ENCODE measurements around the gene CYP1B1. TPM values are rescaled to one million over a fixed set of nuclear protein-coding genes. Genes with fewer than 3 reads are reported as not detected.

Gene CYP1B1
- total and polyA plus RNA-seq, 2 of the 13 experiments (the other 11 are each of a cell fraction or from before 2014, with no cell fraction given), result not detected

DNA sequence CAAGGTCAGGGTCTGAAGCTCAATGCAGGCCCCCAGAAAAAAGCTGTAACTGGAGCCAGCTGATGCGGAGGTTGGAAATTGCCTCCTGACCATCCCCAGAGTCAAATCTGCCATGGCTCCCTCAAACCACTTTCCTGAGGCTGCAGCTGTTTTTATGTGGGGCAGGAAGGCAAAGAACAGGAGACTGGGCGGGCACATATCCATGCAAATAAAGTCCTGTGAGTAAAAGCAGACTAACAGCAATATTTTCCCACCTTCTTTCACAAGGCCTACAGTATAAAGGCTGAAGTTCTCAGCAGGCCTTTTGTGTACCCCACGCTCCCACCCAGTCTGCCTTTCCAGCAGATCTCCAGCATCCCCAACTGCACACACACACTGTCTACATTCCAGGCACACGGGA lies 47.1 kb downstream of the CYP1B1 start:
- H3K36me3 ChIP-seq (replicated peaks in 1 of 2; ENCODE audit: control insufficient read depth in 1 of 2, insufficient read depth in 2 of 2, low read length in 2 of 2), result no peaks in the 10 kb centered on the region
- no peak for FAIRE-seq
- WGBS (ENCODE audit: low lambda C conversion rate), result 38% methylated on average over 4 of the region's 4 CpGs
- TF ChIP-seq ZNF326 (CRISPR knock-in tag; IDR thresholded peaks at IDR 0.05; ENCODE audit: borderline replicate concordance) (no peak), RAD51 (IDR thresholded peaks at IDR 0.05; ENCODE audit: borderline replicate concordance) (no peak), SOX6 (IDR thresholded peaks at IDR 0.05) (no peak), SOX6 (CRISPR knock-in tag; IDR thresholded peaks at IDR 0.05) (no peak), RBAK (CRISPR knock-in tag; IDR thresholded peaks at IDR 0.05) (no peak), IKZF1 (IDR thresholded peaks at IDR 0.05) (no peak), NR1H2 (CRISPR knock-in tag; IDR thresholded peaks at IDR 0.05; ENCODE audit: borderline replicate concordance, low read depth) (no peak), ZNF577 (CRISPR knock-in tag; IDR thresholded peaks at IDR 0.05; ENCODE audit: borderline replicate concordance, low read depth) (no peak), FOSL1 (CRISPR knock-in tag; IDR thresholded peaks at IDR 0.05; ENCODE audit: borderline replicate concordance) (no peak), RXRA (CRISPR knock-in tag; IDR thresholded peaks at IDR 0.05) (no peak)
- no peaks in the 10 kb centered on the region for H3K79me2 ChIP-seq (ENCODE audit: insufficient read depth, low read length)
- H3K9ac ChIP-seq (ENCODE audit: insufficient read depth, low read depth, low read length), result no peak overlapping the region
- H2AFZ ChIP-seq (ENCODE audit: low read length), result no peak overlapping the region
- H3K9me3 ChIP-seq (ENCODE audit: low read length), result no peaks in the 10 kb centered on the region
- no peaks in the 10 kb centered on the region for H4K20me1 ChIP-seq (ENCODE audit: insufficient read depth, low read length)
- POLR2A ChIA-PET, result no interaction called here
- no peaks in the 10 kb centered on the region for H3K27me3 ChIP-seq (ENCODE audit: control insufficient read depth in 1 of 2, insufficient read depth in 2 of 2, low read length in 2 of 2)
- no peak overlapping the region for H3K27ac ChIP-seq (ENCODE audit: extremely low read length, insufficient read depth, low read length)
- CTCF ChIA-PET (ENCODE audit: low intra/inter-chr PET ratio, low total read pairs), result no interaction called here
- no peaks in the 10 kb centered on the region for H3K4me1 ChIP-seq (ENCODE audit: insufficient read depth, low read length)
- in situ Hi-C loops (cut with HindIII; ENCODE audit: extremely low pct_ligation_motif_present, low pct_unique_long_range_greater_than_20kb) (no loop called here), intact Hi-C loops (cut with micrococcal nuclease; ENCODE audit: unreplicated experiment) (loop anchor here (1.0 kb wide), 1 partner anchor 32 kb away; no protein-coding TSS in a partner anchor)
- DNase-seq (ENCODE audit: low spot score), result no peak
- ATAC-seq, result no peak; the same call in 2 of the 3 replicates
- H3K4me2 ChIP-seq (ENCODE audit: low read depth, low read length), result no peak overlapping the region
- no TSS peak for BruUV-seq (replicated peaks)
- no peak overlapping the region for H3K4me3 ChIP-seq (replicated peaks in 1 of 3; ENCODE audit: insufficient read depth in 1 of 3, low read depth in 2 of 3, low read length in 3 of 3)

DNA sequence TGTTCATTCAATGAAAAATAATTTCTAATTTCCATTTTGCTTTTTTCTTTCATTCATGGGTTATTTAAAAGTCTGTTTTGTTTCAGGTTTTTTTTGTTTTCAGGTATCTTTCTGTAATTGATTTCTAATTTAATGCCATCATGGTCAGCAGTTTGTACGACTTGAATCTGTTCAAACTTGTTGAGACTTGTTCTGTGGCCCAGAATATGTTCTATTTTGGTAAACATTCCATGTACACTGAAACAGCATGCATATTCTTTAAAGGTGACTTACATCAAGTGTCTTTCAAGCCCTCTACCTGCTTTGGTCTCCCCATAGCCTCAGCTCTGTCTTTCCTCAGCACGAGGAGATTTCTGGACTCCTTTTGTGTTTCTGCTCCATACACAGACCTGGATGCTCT lies 49.1 kb downstream of the CYP1B1 start:
- Histone ChIP-seq H3K4me2 (ENCODE audit: low read depth, low read length) (no peak overlapping the region), H3K27ac (ENCODE audit: extremely low read length, insufficient read depth, low read length) (no peak overlapping the region), H2AFZ (ENCODE audit: low read length) (no peak overlapping the region), H3K36me3 (replicated peaks in 1 of 2; ENCODE audit: control insufficient read depth in 1 of 2, insufficient read depth in 2 of 2, low read length in 2 of 2) (no peaks in the 10 kb centered on the region), H4K20me1 (ENCODE audit: insufficient read depth, low read length) (no peaks in the 10 kb centered on the region), H3K4me1 (ENCODE audit: insufficient read depth, low read length) (no peaks in the 10 kb centered on the region), H3K79me2 (ENCODE audit: insufficient read depth, low read length) (no peaks in the 10 kb centered on the region), H3K4me3 (replicated peaks in 1 of 3; ENCODE audit: insufficient read depth in 1 of 3, low read depth in 2 of 3, low read length in 3 of 3) (no peak overlapping the region), H3K27me3 (ENCODE audit: control insufficient read depth in 1 of 2, insufficient read depth in 2 of 2, low read length in 2 of 2) (peaks cover 0 to 6% of the 10 kb centered on the region in 2 experiments; a peak in 1 of 5 replicates), H3K9me3 (ENCODE audit: low read length) (no peaks in the 10 kb centered on the region), H3K9ac (ENCODE audit: insufficient read depth, low read depth, low read length) (no peak overlapping the region)
- TF ChIP-seq ZFP36L2 (CRISPR knock-in tag; IDR thresholded peaks at IDR 0.05) (no peak), ZNF550 (CRISPR knock-in tag; IDR thresholded peaks at IDR 0.05; ENCODE audit: borderline replicate concordance) (no peak)
- TF ChIP-seq, protein P1, sequence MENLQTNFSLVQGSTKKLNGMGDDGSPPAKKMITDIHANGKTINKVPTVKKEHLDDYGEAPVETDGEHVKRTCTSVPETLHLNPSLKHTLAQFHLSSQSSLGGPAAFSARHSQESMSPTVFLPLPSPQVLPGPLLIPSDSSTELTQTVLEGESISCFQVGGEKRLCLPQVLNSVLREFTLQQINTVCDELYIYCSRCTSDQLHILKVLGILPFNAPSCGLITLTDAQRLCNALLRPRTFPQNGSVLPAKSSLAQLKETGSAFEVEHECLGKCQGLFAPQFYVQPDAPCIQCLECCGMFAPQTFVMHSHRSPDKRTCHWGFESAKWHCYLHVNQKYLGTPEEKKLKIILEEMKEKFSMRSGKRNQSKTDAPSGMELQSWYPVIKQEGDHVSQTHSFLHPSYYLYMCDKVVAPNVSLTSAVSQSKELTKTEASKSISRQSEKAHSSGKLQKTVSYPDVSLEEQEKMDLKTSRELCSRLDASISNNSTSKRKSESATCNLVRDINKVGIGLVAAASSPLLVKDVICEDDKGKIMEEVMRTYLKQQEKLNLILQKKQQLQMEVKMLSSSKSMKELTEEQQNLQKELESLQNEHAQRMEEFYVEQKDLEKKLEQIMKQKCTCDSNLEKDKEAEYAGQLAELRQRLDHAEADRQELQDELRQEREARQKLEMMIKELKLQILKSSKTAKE (CRISPR knock-in tag; IDR thresholded peaks at IDR 0.05; ENCODE audit: borderline replicate concordance), result no peak
- FAIRE-seq (no peak), DNase-seq (ENCODE audit: low spot score) (no peak), ATAC-seq (no peak)
- ChIA-PET POLR2A (no interaction called here), CTCF (ENCODE audit: low intra/inter-chr PET ratio, low total read pairs) (no interaction called here)
- intact Hi-C loops (cut with micrococcal nuclease; ENCODE audit: unreplicated experiment), result no loop called here
- 12% methylated on average over 2 of the region's 2 CpGs for WGBS (ENCODE audit: low lambda C conversion rate)
- in situ Hi-C loops (cut with HindIII; ENCODE audit: extremely low pct_ligation_motif_present, low pct_unique_long_range_greater_than_20kb), result no loop called here
- no TSS peak for BruUV-seq (replicated peaks)
